Sigmoid colon (tissue), 3 donors: ENCODE measurements around the gene SLC35F6.

Experiments used
- CTCF ChIP-seq, 4 experiments: fragments of 450-650 bp in 3 of 4; fragments of 200-600 bp in 1 of 4; IDR thresholded peaks; one replicate each; pipeline ENCODE4 v1.5.1; 2016 to 2019; ENCODE audit warnings: antibody characterized with exemption in 4 of 4, mild to moderate bottlenecking in 3 of 4, moderate library complexity in 2 of 4
- POLR2A ChIP-seq, 2 donors: fragments of 450-650 bp; IDR thresholded peaks; one replicate each; pipeline ENCODE4 v1.6.1; 2016; ENCODE audit warnings: antibody characterized with exemption in 2 of 2, mild to moderate bottlenecking in 2 of 2, moderate library complexity in 2 of 2

DNA sequence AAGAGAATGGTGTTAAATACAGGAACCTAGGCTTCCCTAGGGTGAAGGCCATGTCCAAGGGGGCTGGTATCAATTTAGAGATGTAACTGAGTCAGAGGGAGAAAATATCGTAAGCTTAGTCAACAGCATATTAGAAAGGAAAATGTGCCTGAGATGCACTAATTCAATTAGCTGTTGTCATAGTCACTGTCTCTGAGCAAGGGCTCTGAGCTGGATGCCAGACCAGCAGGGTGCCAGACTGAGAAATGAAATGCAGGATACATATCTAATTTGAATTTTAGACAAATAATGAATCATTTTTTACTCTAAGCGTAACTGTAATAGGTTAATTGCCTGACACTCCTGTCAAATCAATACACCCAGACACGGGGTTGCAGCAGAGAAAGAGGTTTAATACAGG, 11.4 kb upstream of the SLC35F6 start:
- TF ChIP-seq CTCF (IDR thresholded peaks at IDR 0.05) (no peak), POLR2A (IDR thresholded peaks at IDR 0.05) (no peak)
